HepG2 (cell line): Measurements from ENCODE around the gene CCDC142. TPM values are rescaled to one million over a fixed set of nuclear protein-coding genes. Genes with fewer than 3 reads are reported as not detected.
A peak's percentile ranks its signal among the peaks of the same experiment; 100 is the strongest.

Experiments used
- ATF3 ChIP-seq: sonication (generic); formaldehyde crosslinking; IDR thresholded peaks from 2 replicates; pipeline ENCODE4 v1.4.0; 2020; ENCODE audit warnings: missing genetic modification reagents
- EZH2 ChIP-seq: conservative IDR thresholded peaks from 2 replicates; pipeline ENCODE4 v1.6.1; 2012; ENCODE audit warnings: mild to moderate bottlenecking, low read depth, low read length, moderate library complexity
- FOXK2 ChIP-seq: fragments of 450-650 bp; IDR thresholded peaks from 2 replicates; pipeline ENCODE4 v1.6.1; 2016
- HDAC2 ChIP-seq: sonication (generic); formaldehyde crosslinking; IDR thresholded peaks from 2 replicates; pipeline ENCODE4 v1.4.0; 2020; ENCODE audit warnings: missing genetic modification reagents
- KDM4B ChIP-seq: sonication (generic); formaldehyde crosslinking; IDR thresholded peaks from 2 replicates; pipeline ENCODE4 v1.4.0; 2020; ENCODE audit warnings: missing genetic modification reagents
- KMT2B ChIP-seq: IDR thresholded peaks from 2 replicates; pipeline ENCODE4 v1.6.1; 2016; ENCODE audit warnings: missing genetic modification reagents, missing compliant biosample characterization
- MXD4 ChIP-seq: IDR thresholded peaks from 2 replicates; pipeline ENCODE4 v1.6.1; 2016; ENCODE audit warnings: mild to moderate bottlenecking, missing biosample characterization, missing genetic modification reagents
- NBN ChIP-seq: fragments of 450-650 bp; conservative IDR thresholded peaks from 2 replicates; pipeline ENCODE4 v1.6.1; 2017
- ONECUT2 ChIP-seq: sonication (generic); formaldehyde crosslinking; IDR thresholded peaks from 2 replicates; pipeline ENCODE4 v1.4.0; 2020; ENCODE audit warnings: missing genetic modification reagents
- PHF8 ChIP-seq: sonication (generic); formaldehyde crosslinking; IDR thresholded peaks from 2 replicates; pipeline ENCODE4 v1.5.0; 2020; ENCODE audit warnings: missing genetic modification reagents
- PRDM10 ChIP-seq: sonication (generic); formaldehyde crosslinking; IDR thresholded peaks from 2 replicates; pipeline ENCODE4 v1.4.0; 2020; ENCODE audit warnings: low read depth, missing genetic modification reagents
- RAD51 ChIP-seq: fragments of 450-650 bp; IDR thresholded peaks from 2 replicates; pipeline ENCODE4 v1.6.1; 2016; ENCODE audit warnings: borderline replicate concordance
- SIN3B ChIP-seq: fragments of 150-350 bp; IDR thresholded peaks from 2 replicates; pipeline ENCODE4 v1.6.1; 2014; ENCODE audit warnings: low read length
- ZFP36L2 ChIP-seq: sonication (generic); formaldehyde crosslinking; IDR thresholded peaks from 2 replicates; pipeline ENCODE4 v1.4.0; 2020; ENCODE audit warnings: missing genetic modification reagents
- ZNF383 ChIP-seq: sonication (generic); formaldehyde crosslinking; IDR thresholded peaks from 2 replicates; pipeline ENCODE4 v1.4.0; 2020; ENCODE audit warnings: missing genetic modification reagents, mild to moderate bottlenecking, borderline replicate concordance
- ZNF468 ChIP-seq: sonication (generic); formaldehyde crosslinking; IDR thresholded peaks from 2 replicates; pipeline ENCODE4 v1.8.0; 2022; ENCODE audit warnings: mild to moderate bottlenecking, moderate library complexity, missing genetic modification reagents
- ZNF543 ChIP-seq: sonication (generic); formaldehyde crosslinking; IDR thresholded peaks from 2 replicates; pipeline ENCODE4 v1.4.0; 2020; ENCODE audit warnings: mild to moderate bottlenecking, missing genetic modification reagents
- ZNF607 ChIP-seq: sonication (generic); formaldehyde crosslinking; IDR thresholded peaks from 2 replicates; pipeline ENCODE4 v1.5.1; 2020; ENCODE audit warnings: missing genetic modification reagents, mild to moderate bottlenecking, borderline replicate concordance
- ZNF883 ChIP-seq: sonication (generic); formaldehyde crosslinking; IDR thresholded peaks from 2 replicates; pipeline ENCODE4 v1.5.1; 2020; ENCODE audit warnings: mild to moderate bottlenecking, missing genetic modification reagents; ENCODE audit errors: not compliant biosample characterization
- polyA plus RNA-seq, 8 experiments: library from polyadenylated mRNA; depleted of rRNA in 3 of 8; stranded (reverse) in 7 of 8; unstranded in 1 of 8; fragments of >200 nt; fragmentation: Illumina TruSeq in 4 of 8; extraction: Trizol in 4 of 8; gene quantifications; 2 replicates each; pipeline versions ENCODE4 v1.2.1 to v1.2.3, GENCODE V29; 2011 to 2016; ENCODE audit warnings: low read depth in 4 of 8, missing spikeins in 1 of 8, mixed read lengths in 1 of 8; ENCODE audit not compliant: insufficient read depth in 1 of 8
- total RNA-seq, 5 experiments: library from RNA; depleted of rRNA; stranded (reverse); fragments of >200 nt; fragmentation: Illumina TruSeq; extraction: Trizol; gene quantifications; 2 replicates each; pipeline ENCODE4 v1.2.3, GENCODE V29; 2016; ENCODE audit warnings: low read depth in 1 of 5
- TF ChIP-seq, protein P1 (sequence below): sonication (generic); formaldehyde crosslinking; IDR thresholded peaks from 2 replicates; pipeline ENCODE4 v1.5.1; 2020; ENCODE audit warnings: mild to moderate bottlenecking, missing genetic modification reagents, borderline replicate concordance
- TF ChIP-seq, protein P2 (sequence below): sonication (generic); formaldehyde crosslinking; conservative IDR thresholded peaks from 2 replicates; pipeline ENCODE4 v1.4.0; 2020; ENCODE audit warnings: missing genetic modification reagents
- TF ChIP-seq, protein P3 (sequence below): sonication (generic); formaldehyde crosslinking; IDR thresholded peaks from 2 replicates; pipeline ENCODE4 v1.5.0; 2020; ENCODE audit warnings: missing genetic modification reagents

The CCDC142 gene
- total and polyA plus RNA-seq, 2 of the 13 experiments (the other 11 are each of a cell fraction or from before 2014, with no cell fraction given) = 14.7 to 30.4 TPM

DNA sequence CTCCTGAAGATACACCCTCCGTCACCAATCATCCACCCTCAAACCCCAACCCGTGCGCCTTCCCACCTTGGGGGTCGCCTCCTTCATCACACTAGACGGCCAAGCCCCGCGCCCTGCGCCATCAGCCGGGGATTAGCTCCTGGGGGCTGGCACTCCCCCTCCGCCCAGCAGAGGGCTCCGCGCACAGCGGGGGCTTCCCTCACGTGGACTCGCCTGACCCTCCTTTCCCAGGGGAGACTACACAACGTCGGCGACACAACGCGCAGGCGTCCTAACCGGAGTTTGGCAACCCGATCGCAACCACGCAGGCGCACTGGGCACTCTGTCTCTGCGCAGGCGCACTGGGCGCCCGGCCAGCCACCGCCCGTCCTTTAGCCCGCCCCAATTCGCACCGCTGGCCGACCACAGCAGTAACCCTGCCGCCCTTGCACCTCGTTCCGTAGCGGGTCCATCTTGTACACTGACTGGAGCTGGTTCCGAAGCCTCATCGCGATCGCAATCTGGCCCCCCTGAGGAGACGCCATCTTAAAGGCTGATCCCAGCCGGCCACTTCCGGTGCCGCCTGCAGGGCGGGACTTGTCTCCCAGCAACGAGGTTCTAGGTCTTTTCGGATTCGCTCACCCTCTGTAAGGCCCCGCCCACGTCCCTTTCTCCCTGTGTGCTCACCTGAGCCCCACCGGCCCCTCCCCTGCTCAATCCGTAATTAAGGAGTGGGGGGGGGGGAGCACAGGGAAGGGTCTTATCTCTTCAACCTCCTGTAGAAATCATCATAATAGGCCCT, 24.5 kb upstream of the CCDC142 start, which contains the start of gene PCGF1 (continued):
- TF ChIP-seq, protein P1, sequence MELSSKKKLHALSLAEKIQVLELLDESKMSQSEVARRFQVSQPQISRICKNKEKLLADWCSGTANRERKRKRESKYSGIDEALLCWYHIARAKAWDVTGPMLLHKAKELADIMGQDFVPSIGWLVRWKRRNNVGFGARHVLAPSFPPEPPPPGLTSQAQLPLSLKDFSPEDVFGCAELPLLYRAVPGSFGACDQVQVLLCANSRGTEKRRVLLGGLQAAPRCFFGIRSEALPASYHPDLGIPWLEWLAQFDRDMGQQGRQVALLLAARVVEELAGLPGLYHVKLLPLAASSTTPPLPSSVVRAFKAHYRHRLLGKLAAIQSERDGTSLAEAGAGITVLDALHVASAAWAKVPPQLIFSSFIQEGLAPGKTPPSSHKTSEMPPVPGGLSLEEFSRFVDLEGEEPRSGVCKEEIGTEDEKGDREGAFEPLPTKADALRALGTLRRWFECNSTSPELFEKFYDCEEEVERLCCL (CRISPR knock-in tag) = peak; percentile 21; the same call in 1 of the 2 replicates
- TF ChIP-seq EZH2 (no peak), ZNF543 (CRISPR knock-in tag) (peak; percentile 96), HDAC2 (CRISPR knock-in tag) (peak; percentile 74), ZNF468 (no peak), ZNF607 (CRISPR knock-in tag) (peak; percentile 84), NBN (no peak), PRDM10 (CRISPR knock-in tag) (peak; percentile 89), PHF8 (CRISPR knock-in tag) (peak; percentile 90), RAD51 (no peak), ZFP36L2 (CRISPR knock-in tag) (no peak), KDM4B (CRISPR knock-in tag) (peak; percentile 94), FOXK2 (0 out of 2 replicates have a peak, but pooled peaks have one; percentile 40), ZNF883 (CRISPR knock-in tag) (peak; percentile 73), ONECUT2 (CRISPR knock-in tag) (no peak), MXD4 (CRISPR knock-in tag) (peak; percentile 85), SIN3B (peak; percentile 60), ZNF383 (CRISPR knock-in tag) (peak; percentile 97), ATF3 (CRISPR knock-in tag) (no peak; the same call in 1 of the 2 replicates), KMT2B (CRISPR knock-in tag) (peak; percentile 72)
- TF ChIP-seq, protein P2, sequence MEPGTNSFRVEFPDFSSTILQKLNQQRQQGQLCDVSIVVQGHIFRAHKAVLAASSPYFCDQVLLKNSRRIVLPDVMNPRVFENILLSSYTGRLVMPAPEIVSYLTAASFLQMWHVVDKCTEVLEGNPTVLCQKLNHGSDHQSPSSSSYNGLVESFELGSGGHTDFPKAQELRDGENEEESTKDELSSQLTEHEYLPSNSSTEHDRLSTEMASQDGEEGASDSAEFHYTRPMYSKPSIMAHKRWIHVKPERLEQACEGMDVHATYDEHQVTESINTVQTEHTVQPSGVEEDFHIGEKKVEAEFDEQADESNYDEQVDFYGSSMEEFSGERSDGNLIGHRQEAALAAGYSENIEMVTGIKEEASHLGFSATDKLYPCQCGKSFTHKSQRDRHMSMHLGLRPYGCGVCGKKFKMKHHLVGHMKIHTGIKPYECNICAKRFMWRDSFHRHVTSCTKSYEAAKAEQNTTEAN (CRISPR knock-in tag) = no peak; the same call in 1 of the 2 replicates
- TF ChIP-seq, protein P3, sequence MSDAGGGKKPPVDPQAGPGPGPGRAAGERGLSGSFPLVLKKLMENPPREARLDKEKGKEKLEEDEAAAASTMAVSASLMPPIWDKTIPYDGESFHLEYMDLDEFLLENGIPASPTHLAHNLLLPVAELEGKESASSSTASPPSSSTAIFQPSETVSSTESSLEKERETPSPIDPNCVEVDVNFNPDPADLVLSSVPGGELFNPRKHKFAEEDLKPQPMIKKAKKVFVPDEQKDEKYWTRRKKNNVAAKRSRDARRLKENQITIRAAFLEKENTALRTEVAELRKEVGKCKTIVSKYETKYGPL = no peak
